Endodermal cell (in vitro differentiated cells): Measurements from ENCODE around the gene PIAS2. TPM values are rescaled to one million over a fixed set of nuclear protein-coding genes. Genes with fewer than 3 reads are reported as not detected.

Source experiments
- DNase-seq: peaks from one replicate; pipeline ENCODE4 v3.0.0-alpha.2; 2017
- H3K27ac ChIP-seq: 2 replicates; pipeline ENCODE4 v1.5.1; 2013; ENCODE audit warnings: mild to moderate bottlenecking, low read depth, low read length, moderate library complexity
- H3K27me3 ChIP-seq: 2 replicates; pipeline ENCODE4 v1.6.1; 2013; ENCODE audit warnings: mild to moderate bottlenecking, low read length, moderate library complexity; ENCODE audit not compliant: insufficient read depth, control insufficient read depth, poor library complexity, severe bottlenecking
- H3K36me3 ChIP-seq: 2 replicates; pipeline ENCODE4 v1.7.0; 2013; ENCODE audit warnings: mild to moderate bottlenecking, low read length, moderate library complexity; ENCODE audit not compliant: control insufficient read depth, insufficient read depth
- H3K4me1 ChIP-seq: one replicate; pipeline ENCODE4 v1.7.0; 2013; ENCODE audit warnings: low read length; ENCODE audit not compliant: control insufficient read depth, insufficient read depth
- H3K4me3 ChIP-seq: 2 replicates; pipeline ENCODE4 v1.5.1; 2013; ENCODE audit warnings: mild to moderate bottlenecking, low read length, moderate library complexity
- H3K9ac ChIP-seq: 2 replicates; pipeline ENCODE4 v1.6.1; 2013; ENCODE audit warnings: mild to moderate bottlenecking, low read length, moderate library complexity; ENCODE audit not compliant: poor library complexity, severe bottlenecking; ENCODE audit errors: extremely low read depth
- H3K9me3 ChIP-seq: 2 replicates; pipeline ENCODE4 v1.6.1; 2013; ENCODE audit warnings: mild to moderate bottlenecking, low read length, moderate library complexity; ENCODE audit not compliant: control insufficient read depth
- H3K27ac Mint-ChIP-seq: 2 replicates; pipeline ENCODE4 v1.8.0; 2020; ENCODE audit warnings: mixed read lengths
- H3K27me3 Mint-ChIP-seq: 2 replicates; pipeline ENCODE4 v1.8.0; 2021; ENCODE audit warnings: mild to moderate bottlenecking, mixed read lengths; ENCODE audit not compliant: insufficient read depth
- H3K36me3 Mint-ChIP-seq: 2 replicates; pipeline ENCODE4 v1.8.0; 2020; ENCODE audit warnings: low read depth, mixed read lengths
- H3K4me1 Mint-ChIP-seq: 2 replicates; pipeline ENCODE4 v1.8.0; 2020; ENCODE audit warnings: mixed read lengths
- H3K4me3 Mint-ChIP-seq: 2 replicates; pipeline ENCODE4 v1.8.0; 2020; ENCODE audit warnings: mild to moderate bottlenecking, moderate library complexity, mixed read lengths
- H3K9me3 Mint-ChIP-seq: 2 replicates; pipeline ENCODE4 v1.8.0; 2020; ENCODE audit warnings: mild to moderate bottlenecking, mixed read lengths
- CTCF ChIP-seq: fragments of 200-600 bp; sonication (generic); conservative IDR thresholded peaks from 2 replicates; pipeline ENCODE4 v1.5.0; 2021; ENCODE audit warnings: antibody characterized with exemption, mild to moderate bottlenecking
- WGBS, 2 experiments: methylation state at CpG; one replicate each; pipeline versions ENCODE4 v1.1.5 to v1.1.7; 2013; ENCODE audit warnings: missing lambda C conversion rate in 2 of 2, mixed read lengths in 1 of 2; ENCODE audit not compliant: insufficient coverage in 1 of 2, insufficient read length in 1 of 2; 5-methylcytosine and 5-hydroxymethylcytosine counted together
- total RNA-seq, 2 donors: library from RNA; stranded (reverse); fragmentation: NEBNext Ultra II Directional in 1 of 2; extraction: Animal tissue kit (Norgen Biotek cat#: 25700) in 1 of 2; gene quantifications; 2 replicates in 1 of 2; 3 replicates in 1 of 2; pipeline ENCODE4 v1.2.1, GENCODE V29; 2021

The PIAS2 gene
- total RNA-seq, 2 donors from 2014 or later, result 34.8 to 52.0 TPM

DNA sequence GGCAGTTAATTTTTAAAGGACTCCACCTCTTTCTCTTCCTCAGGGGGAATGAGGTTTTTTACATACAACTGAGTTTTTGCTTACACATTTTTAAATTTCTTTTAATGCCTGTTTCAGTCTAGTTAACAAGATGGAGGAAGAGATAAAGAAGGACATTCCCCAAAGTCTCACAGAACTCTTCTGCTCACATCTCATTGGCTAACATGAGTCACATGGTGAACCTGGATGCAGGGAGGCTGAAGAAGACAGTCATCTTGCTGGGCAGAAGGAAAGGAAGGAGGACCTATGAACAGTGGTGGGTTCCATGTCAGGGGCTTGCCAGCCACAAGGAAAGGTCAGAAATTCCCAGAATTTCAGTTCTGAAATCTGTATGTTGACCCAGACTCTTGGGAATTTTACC lies 150.1 kb downstream of the PIAS2 start:
- Histone ChIP-seq H3K27me3 (peaks cover 26% of the 10 kb centered on the region), H3K27ac (no peak overlapping the region), H3K36me3 (no peaks in the 10 kb centered on the region), H3K4me1 (no peaks in the 10 kb centered on the region), H3K4me3 (no peak overlapping the region), H3K9ac (no peak overlapping the region), H3K9me3 (no peaks in the 10 kb centered on the region)
- peaks cover 25% of the 10 kb centered on the region for H3K27me3 Mint-ChIP-seq
- no peak for DNase-seq
- H3K27ac Mint-ChIP-seq, result no peak overlapping the region
- no peak overlapping the region for H3K4me3 Mint-ChIP-seq
- no peaks in the 10 kb centered on the region for H3K36me3 Mint-ChIP-seq
- TF ChIP-seq CTCF, result no peak
- H3K4me1 Mint-ChIP-seq, result peaks cover 8% of the 10 kb centered on the region
- no peaks in the 10 kb centered on the region for H3K9me3 Mint-ChIP-seq

DNA sequence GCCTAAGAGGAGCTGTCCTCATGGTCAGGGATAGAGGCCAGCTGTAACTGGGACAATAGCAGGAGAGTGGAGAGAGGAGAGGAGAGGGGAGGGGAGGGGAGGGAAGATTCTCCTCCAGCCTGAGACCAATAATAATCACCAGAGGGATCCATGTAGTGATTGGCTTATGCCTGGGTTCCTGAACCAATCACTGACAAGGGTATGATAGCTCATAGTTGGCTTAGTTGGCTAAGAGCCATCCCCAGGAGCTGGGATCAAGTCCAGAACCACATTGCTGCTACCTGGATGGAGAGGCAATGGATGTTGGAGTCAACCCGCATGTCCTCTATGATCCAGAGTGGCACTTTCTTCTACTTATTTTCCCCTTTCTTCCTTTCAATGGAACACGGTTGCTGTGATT lies 152.7 kb downstream of the PIAS2 start:
- H3K27me3 ChIP-seq, result peaks cover 53% of the 10 kb centered on the region
- H3K9ac ChIP-seq, result no peak overlapping the region
- no peaks in the 10 kb centered on the region for H3K9me3 ChIP-seq
- no peak for DNase-seq
- H3K4me1 ChIP-seq, result no peaks in the 10 kb centered on the region
- no peak overlapping the region for H3K4me3 ChIP-seq
- Mint-ChIP-seq H3K9me3 (no peaks in the 10 kb centered on the region), H3K4me3 (no peak overlapping the region), H3K27ac (no peak overlapping the region), H3K4me1 (no peaks in the 10 kb centered on the region), H3K36me3 (no peaks in the 10 kb centered on the region), H3K27me3 (peaks cover 49% of the 10 kb centered on the region)
- WGBS, 2 experiments, result 100% methylated on average over 1 of the region's 2 CpGs
- H3K27ac ChIP-seq, result no peak overlapping the region
- H3K36me3 ChIP-seq, result no peaks in the 10 kb centered on the region
- no peak for TF ChIP-seq CTCF

DNA sequence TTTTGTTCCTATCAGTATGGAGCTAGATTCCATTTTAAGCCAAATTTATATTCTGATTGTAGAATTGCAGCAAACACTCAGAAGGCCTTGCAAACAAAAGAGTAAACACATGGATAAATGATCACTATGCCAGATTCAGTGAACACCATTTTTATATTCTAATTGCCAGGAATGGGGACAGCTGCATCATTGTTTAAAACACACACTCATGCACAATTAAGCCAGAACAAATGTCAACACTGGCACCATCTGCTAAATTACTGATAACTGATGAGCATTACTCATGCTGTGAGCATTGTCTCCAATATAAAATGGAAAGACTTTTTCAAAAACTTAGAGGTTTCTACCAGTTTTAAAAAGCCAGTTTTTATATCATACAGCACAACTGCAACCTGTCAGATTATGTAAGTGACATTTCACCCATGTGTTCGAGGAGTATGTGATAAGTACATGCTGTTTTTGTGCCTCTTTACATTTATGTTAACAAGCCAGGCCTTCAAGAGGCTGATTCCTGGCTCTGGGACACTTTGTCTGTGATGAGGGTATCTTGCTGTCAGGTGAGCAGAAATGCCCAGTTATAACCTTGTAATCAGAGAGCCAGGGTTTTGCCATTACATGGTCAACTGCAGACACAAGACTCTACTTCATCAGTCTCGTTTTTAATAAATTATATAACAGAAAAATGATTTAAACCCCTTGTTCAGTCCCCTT lies 156.1 kb downstream of the PIAS2 start:
- H3K27me3 ChIP-seq, result peaks cover 86% of the 10 kb centered on the region
- WGBS, 2 experiments, result 93% methylated on average over 2 of the region's 2 CpGs; no CpG with 5 or more reads in 1 of the 2 experiments
- H3K27me3 Mint-ChIP-seq, result peaks cover 74% of the 10 kb centered on the region

More for the DNA sequence above, 156.1 kb downstream of the PIAS2 start:
- no peaks in the 10 kb centered on the region for H3K9me3 ChIP-seq
- Mint-ChIP-seq H3K4me1 (peaks cover 9% of the 10 kb centered on the region), H3K36me3 (no peaks in the 10 kb centered on the region), H3K4me3 (no peak overlapping the region), H3K9me3 (no peaks in the 10 kb centered on the region), H3K27ac (no peak overlapping the region)
- TF ChIP-seq CTCF, result no peak
- H3K27ac ChIP-seq, result no peak overlapping the region
- H3K9ac ChIP-seq, result no peak overlapping the region
- no peaks in the 10 kb centered on the region for H3K36me3 ChIP-seq
- no peak overlapping the region for H3K4me3 ChIP-seq
- no peak for DNase-seq
- peaks cover 2% of the 10 kb centered on the region for H3K4me1 ChIP-seq
